Ishikawa (cell line): ENCODE measurements around the gene RPSA.

Experiments
- CEBPB ChIP-seq: IDR thresholded peaks from 2 replicates; pipeline ENCODE4 v1.6.1; 2012
- CREB1 ChIP-seq: IDR thresholded peaks from 2 replicates; pipeline ENCODE4 v1.6.1; 2012; ENCODE audit warnings: low read depth
- EGR1 ChIP-seq: IDR thresholded peaks from 2 replicates; pipeline ENCODE4 v1.6.1; 2012
- EP300 ChIP-seq: IDR thresholded peaks from 2 replicates; pipeline ENCODE4 v1.6.1; 2012; ENCODE audit warnings: borderline replicate concordance
- FOXM1 ChIP-seq: IDR thresholded peaks from 2 replicates; pipeline ENCODE4 v1.6.1; 2012; ENCODE audit warnings: low read depth, borderline replicate concordance
- NFIC ChIP-seq: IDR thresholded peaks from 2 replicates; pipeline ENCODE4 v1.6.1; 2012
- RAD21 ChIP-seq: IDR thresholded peaks from 2 replicates; pipeline ENCODE4 v1.6.1; 2012; ENCODE audit warnings: low read depth
- TAF1 ChIP-seq: IDR thresholded peaks from 2 replicates; pipeline ENCODE4 v1.6.1; 2012; ENCODE audit warnings: low read depth, mild to moderate bottlenecking
- TCF12 ChIP-seq: IDR thresholded peaks from 2 replicates; pipeline ENCODE4 v1.6.1; 2012; ENCODE audit warnings: low read depth
- TEAD4 ChIP-seq: IDR thresholded peaks from 2 replicates; pipeline ENCODE4 v1.6.1; 2012
- YY1 ChIP-seq: IDR thresholded peaks from 2 replicates; pipeline ENCODE4 v1.6.1; 2012; ENCODE audit warnings: low read depth
- ZBTB7A ChIP-seq: IDR thresholded peaks from 2 replicates; pipeline ENCODE4 v1.6.1; 2012; ENCODE audit warnings: low read depth
- TF ChIP-seq, protein P1 (sequence below): IDR thresholded peaks from 2 replicates; pipeline ENCODE4 v1.6.1; 2012
- TF ChIP-seq, protein P2 (sequence below): IDR thresholded peaks from 2 replicates; pipeline ENCODE4 v1.6.1; 2012; ENCODE audit warnings: low read depth, mild to moderate bottlenecking
- TF ChIP-seq, protein P3 (sequence below): IDR thresholded peaks from 2 replicates; pipeline ENCODE4 v1.6.1; 2012

Gene RPSA

DNA sequence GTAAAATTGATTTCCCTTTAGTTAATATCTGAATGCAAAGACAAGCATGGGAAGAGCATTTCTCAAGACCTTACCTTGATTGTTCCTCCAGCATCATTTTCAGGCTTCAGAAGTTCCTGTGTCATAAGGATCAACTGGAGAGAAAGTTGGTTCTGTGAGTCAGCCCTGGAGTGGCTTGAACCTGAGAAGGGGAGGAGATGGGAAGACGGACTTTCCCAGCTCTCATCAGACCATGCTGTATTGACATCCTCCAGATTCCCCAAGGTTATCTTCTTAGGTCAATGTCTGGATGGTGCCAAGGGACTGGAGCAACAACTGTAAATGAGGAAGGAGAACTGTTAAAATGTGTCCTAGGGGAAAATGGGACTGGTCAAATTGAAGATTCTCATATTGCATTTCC lies 21.0 kb downstream of the RPSA start:
- TF ChIP-seq FOXM1 (no peak), ZBTB7A (no peak), EGR1 (no peak), CEBPB (no peak), TCF12 (no peak), YY1 (no peak), CREB1 (no peak), EP300 (no peak), TEAD4 (no peak)
- TF ChIP-seq, protein P1, sequence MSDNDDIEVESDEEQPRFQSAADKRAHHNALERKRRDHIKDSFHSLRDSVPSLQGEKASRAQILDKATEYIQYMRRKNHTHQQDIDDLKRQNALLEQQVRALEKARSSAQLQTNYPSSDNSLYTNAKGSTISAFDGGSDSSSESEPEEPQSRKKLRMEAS, result no peak
- TF ChIP-seq, protein P2, sequence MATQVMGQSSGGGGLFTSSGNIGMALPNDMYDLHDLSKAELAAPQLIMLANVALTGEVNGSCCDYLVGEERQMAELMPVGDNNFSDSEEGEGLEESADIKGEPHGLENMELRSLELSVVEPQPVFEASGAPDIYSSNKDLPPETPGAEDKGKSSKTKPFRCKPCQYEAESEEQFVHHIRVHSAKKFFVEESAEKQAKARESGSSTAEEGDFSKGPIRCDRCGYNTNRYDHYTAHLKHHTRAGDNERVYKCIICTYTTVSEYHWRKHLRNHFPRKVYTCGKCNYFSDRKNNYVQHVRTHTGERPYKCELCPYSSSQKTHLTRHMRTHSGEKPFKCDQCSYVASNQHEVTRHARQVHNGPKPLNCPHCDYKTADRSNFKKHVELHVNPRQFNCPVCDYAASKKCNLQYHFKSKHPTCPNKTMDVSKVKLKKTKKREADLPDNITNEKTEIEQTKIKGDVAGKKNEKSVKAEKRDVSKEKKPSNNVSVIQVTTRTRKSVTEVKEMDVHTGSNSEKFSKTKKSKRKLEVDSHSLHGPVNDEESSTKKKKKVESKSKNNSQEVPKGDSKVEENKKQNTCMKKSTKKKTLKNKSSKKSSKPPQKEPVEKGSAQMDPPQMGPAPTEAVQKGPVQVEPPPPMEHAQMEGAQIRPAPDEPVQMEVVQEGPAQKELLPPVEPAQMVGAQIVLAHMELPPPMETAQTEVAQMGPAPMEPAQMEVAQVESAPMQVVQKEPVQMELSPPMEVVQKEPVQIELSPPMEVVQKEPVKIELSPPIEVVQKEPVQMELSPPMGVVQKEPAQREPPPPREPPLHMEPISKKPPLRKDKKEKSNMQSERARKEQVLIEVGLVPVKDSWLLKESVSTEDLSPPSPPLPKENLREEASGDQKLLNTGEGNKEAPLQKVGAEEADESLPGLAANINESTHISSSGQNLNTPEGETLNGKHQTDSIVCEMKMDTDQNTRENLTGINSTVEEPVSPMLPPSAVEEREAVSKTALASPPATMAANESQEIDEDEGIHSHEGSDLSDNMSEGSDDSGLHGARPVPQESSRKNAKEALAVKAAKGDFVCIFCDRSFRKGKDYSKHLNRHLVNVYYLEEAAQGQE, result no peak
- TF ChIP-seq, protein P3, sequence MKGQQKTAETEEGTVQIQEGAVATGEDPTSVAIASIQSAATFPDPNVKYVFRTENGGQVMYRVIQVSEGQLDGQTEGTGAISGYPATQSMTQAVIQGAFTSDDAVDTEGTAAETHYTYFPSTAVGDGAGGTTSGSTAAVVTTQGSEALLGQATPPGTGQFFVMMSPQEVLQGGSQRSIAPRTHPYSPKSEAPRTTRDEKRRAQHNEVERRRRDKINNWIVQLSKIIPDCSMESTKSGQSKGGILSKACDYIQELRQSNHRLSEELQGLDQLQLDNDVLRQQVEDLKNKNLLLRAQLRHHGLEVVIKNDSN, result no peak

DNA sequence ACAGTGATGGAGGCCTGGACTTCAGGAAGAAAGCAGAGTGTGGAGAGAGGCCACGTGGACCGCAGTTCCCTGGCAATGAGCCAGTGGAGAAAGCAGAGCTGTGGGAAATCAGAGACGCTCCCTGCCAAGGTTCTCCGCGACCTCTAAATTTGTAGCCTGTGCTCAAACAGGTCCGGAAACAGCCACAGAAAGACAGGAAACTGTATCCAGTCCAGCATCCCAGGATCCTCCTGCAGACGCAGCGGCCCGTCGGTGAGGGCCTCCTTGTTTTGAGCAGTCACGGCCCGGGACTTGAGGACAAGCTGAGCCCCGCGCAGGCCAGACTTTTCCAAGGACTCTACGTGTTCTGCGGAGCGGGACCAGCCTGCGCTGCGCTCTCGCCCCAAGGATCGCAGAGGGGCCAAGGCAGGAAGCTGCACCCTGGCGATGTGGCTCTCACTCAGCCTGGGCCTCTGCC lies 22.3 kb downstream of the RPSA start:
- no peak for TF ChIP-seq CEBPB
- no peak for TF ChIP-seq ZBTB7A
- TF ChIP-seq TCF12, result no peak
- no peak for TF ChIP-seq FOXM1
- TF ChIP-seq CREB1, result no peak
- TF ChIP-seq, protein P1, result no peak
- no peak for TF ChIP-seq RAD21
- TF ChIP-seq TEAD4, result no peak
- TF ChIP-seq NFIC, result no peak
- TF ChIP-seq EGR1, result no peak
- no peak for TF ChIP-seq EP300
- TF ChIP-seq, protein P2, result no peak
- TF ChIP-seq, protein P3, result no peak
- TF ChIP-seq YY1, result no peak
- no peak for TF ChIP-seq TAF1

DNA sequence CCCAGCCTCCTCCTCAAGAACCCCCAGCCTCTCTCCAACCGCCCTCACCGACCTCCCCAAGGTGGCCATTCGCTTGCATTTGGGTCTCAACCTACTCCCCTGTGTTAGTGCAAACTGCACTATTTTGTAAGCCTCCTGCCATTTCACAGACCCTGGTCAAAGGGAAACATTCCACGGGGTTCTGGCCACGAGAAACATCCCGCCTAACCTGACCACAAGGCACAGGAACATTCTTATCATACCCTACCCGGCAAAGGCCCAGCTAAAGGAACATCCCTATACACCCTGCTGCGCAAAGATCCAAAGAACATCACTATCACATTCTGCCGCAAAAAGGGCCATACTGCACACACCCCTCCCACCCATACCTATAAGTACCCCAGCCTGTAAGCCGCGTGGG lies 22.9 kb downstream of the RPSA start:
- TF ChIP-seq NFIC (no peak), RAD21 (no peak), TAF1 (no peak), ZBTB7A (no peak), EGR1 (no peak), CEBPB (no peak), EP300 (no peak), CREB1 (no peak)
- TF ChIP-seq, protein P1, result no peak
- TF ChIP-seq, protein P2, result no peak

DNA sequence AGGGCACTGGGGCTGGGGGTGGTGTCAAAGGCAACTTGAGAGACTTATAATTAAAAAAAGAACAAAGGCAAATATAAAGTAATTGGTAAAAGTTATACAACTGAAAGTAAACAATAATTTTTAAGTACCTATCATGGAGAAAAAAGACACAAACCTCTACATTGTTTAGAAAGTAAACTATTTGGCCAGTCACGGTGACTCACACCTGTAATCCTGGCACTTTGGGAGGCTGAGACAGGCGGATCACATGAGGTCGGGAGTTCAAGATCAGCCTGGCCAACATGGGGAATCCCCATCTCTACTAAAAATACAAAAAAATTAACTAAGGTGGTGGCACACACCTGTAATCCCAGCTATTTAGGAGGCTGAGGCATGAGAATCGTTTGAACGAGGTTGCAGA lies 25.8 kb downstream of the RPSA start:
- TF ChIP-seq FOXM1 (no peak), CEBPB (no peak), CREB1 (no peak), YY1 (no peak), ZBTB7A (no peak), RAD21 (no peak), TEAD4 (no peak), EGR1 (no peak)
- TF ChIP-seq, protein P2, result no peak
- TF ChIP-seq, protein P1, result no peak
